ENCODE measurements around the gene BAIAP2L2. TPM values are rescaled to one million over a fixed set of nuclear protein-coding genes. Genes with fewer than 3 reads are reported as not detected.

BAIAP2L2 gene
- total and polyA plus RNA-seq, 7 donors = 0.23 to 5.1 (median 0.55) TPM; not detected in 1

DNA sequence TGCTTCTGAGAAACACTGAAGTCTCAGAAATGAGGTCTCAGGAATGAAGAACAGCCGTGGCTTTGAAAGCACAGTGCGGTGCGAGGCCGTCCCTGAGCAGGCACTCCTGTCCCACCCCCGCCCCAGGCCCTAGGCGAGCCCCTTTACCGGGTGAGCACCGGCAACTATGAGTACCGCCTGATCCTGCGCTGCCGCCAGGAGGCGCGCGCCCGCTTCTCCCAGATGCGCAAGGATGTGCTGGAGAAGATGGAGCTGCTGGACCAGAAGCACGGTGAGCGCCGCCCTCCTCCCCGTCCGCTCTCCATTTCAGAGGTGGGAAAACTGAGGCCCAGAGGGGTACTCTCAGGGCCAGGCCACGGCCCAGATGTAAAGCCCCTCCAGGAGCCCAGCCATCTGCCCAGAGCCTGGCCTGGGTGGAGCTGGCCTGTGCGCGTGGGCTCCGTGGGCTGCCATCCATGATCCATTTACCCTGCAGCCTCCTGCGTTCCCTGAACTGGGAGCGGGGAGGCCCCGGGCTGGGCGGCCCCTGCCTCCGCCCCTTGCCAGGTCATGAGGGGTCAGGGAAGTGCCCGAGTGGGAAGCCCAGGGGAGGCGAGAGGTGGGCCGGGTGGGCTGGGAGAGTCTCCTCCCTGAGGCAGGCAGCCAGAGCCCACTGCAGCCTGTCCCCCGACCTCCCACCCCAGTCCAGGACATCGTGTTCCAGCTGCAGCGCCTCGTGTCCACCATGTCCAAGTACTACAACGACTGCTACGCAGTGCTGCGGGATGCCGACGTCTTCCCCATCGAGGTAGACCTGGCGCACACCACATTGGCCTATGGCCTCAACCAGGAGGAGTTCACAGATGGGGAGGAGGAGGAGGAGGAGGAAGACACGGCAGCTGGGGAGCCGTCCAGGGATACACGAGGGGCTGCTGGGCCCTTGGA is 36.0 kb downstream of the BAIAP2L2 start:
- DNase-seq = peak in 1 of 2 donors; percentile 22
- Histone ChIP-seq H3K9me3 (no peaks in the 10 kb centered on the region), H3K4me1 (peaks cover 14% of the 10 kb centered on the region), H3K36me3 (ENCODE audit: insufficient read depth in 1 of 2, low read depth in 1 of 2) (peaks cover 0 to 41% of the 10 kb centered on the region in 2 donors), H3K4me3 (no peak overlapping the region), H3K27me3 (ENCODE audit: insufficient read depth in 3 of 3, low read length in 2 of 3) (no peaks in the 10 kb centered on the region), H3K27ac (no peak overlapping the region)
- no peak for ATAC-seq
- TF ChIP-seq, protein P1, sequence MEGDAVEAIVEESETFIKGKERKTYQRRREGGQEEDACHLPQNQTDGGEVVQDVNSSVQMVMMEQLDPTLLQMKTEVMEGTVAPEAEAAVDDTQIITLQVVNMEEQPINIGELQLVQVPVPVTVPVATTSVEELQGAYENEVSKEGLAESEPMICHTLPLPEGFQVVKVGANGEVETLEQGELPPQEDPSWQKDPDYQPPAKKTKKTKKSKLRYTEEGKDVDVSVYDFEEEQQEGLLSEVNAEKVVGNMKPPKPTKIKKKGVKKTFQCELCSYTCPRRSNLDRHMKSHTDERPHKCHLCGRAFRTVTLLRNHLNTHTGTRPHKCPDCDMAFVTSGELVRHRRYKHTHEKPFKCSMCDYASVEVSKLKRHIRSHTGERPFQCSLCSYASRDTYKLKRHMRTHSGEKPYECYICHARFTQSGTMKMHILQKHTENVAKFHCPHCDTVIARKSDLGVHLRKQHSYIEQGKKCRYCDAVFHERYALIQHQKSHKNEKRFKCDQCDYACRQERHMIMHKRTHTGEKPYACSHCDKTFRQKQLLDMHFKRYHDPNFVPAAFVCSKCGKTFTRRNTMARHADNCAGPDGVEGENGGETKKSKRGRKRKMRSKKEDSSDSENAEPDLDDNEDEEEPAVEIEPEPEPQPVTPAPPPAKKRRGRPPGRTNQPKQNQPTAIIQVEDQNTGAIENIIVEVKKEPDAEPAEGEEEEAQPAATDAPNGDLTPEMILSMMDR (IDR thresholded peaks at IDR 0.05) = no peak
- intact Hi-C loops (cut with DNase I) = loop anchor here in 1 of 2 donors (5.0 kb wide), 1 partner anchor 98 kb away; no protein-coding TSS in a partner anchor
- WGBS, 3 donors = 85 to 90% (median 87%) methylated on average over 46 to 47 of the region's 47 CpGs

DNA sequence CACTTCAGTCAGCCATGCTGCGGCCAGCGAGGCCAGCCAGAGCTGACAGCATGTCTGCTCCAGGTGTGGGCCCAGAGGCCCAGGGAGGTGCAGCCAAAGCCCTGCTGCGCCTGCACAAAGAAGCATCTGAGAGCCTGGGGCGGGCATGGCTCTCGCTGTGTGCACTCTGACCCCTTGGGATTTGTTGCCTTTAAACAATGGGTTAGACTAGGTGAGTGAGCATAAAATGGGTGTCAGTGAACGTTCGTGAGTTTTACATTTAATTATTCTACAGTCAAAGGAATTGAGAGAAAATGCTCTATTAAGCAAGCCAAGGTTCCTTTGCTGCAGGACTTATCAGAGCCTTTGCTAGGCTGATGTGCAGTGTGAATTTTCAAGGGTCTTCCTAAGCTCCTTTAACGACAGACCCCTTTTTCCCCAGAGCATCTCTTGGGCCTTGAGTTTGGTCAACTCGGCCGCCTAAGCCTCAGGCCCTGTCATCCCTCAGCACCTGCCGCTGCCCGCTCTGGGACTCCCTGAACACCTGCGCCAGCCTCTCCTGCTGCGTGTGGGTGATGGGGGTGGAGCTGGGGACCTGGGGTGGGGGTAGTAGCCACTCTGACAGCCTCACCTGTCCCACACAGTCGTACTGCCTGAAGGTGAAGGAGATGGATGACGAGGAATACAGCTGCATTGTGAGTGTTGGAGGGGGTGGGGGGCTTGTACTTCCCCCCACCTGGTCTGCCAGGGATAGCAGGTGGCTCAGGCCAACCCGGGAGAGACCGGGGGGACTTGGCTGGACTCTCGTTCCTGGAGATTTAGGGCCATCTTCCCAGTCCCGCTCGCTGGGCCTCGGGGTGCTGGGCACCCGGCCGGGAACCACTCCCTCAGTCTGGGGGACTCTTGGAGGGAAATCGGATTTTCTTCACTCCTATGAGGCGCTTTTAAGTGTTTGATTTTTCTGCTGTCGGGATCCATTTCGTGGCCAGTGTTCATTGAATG is 37.0 kb downstream of the BAIAP2L2 start:
- Histone ChIP-seq H3K27me3 (ENCODE audit: insufficient read depth in 3 of 3, low read length in 2 of 3) (no peaks in the 10 kb centered on the region), H3K36me3 (ENCODE audit: insufficient read depth in 1 of 2, low read depth in 1 of 2) (peaks cover 0 to 41% of the 10 kb centered on the region in 2 donors), H3K4me1 (peaks cover 24% of the 10 kb centered on the region), H3K9me3 (no peaks in the 10 kb centered on the region), H3K27ac (no peak overlapping the region), H3K4me3 (no peak overlapping the region)
- ATAC-seq (no peak), DNase-seq (peak in 1 of 2 donors; percentile 4)
- WGBS, 3 donors = 92 to 96% (median 93%) methylated on average over 28 of the region's 28 CpGs
- intact Hi-C loops (cut with DNase I) = loop anchor here in 1 of 2 donors (5.0 kb wide), 1 partner anchor 99 kb away; no protein-coding TSS in a partner anchor
- TF ChIP-seq, protein P1 (IDR thresholded peaks at IDR 0.05) = no peak

DNA sequence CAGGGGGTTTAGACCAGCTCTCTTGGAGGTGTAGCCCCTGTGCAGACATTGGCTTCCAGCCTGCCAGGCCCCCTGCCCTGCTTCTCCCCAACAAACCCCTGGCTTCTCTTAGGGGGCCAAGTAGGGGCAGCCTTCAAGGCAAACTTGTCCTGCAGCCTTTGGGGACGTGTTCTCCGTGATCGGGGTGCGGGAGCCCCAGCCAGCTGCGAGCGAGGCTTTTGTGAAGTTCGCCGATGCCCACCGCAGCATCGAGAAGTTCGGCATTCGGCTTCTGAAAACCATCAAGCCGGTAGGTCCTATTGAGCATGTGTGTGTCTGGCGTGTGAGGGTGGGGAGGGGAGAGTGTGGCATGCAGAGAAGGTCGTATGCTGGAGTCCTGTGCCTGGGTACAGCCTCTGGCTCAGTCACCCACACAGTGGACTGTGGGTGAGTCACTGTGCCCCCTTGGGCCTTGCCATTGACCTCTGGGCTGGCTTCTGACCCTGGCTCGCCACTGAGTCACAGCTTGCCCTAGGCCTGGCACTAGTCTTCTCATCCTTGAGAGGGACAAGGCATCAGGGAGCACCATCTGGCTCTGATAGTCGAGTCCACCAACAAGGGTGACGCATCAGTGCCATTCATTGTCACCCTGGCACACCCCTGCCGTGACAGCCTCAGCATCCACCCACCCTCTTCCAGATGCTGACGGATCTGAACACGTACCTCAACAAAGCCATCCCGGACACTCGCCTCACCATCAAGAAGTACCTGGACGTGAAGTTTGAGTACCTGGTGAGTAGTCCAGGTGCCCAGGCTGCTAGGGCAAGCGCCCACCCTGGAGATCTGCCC is 37.9 kb downstream of the BAIAP2L2 start:
- Histone ChIP-seq H3K4me1 (peaks cover 33% of the 10 kb centered on the region), H3K36me3 (ENCODE audit: insufficient read depth in 1 of 2, low read depth in 1 of 2) (peaks cover 0 to 44% of the 10 kb centered on the region in 2 donors), H3K9me3 (no peaks in the 10 kb centered on the region), H3K27ac (no peak overlapping the region), H3K4me3 (no peak overlapping the region), H3K27me3 (ENCODE audit: insufficient read depth in 3 of 3, low read length in 2 of 3) (no peaks in the 10 kb centered on the region)
- no peak for ATAC-seq
- peak; percentile 13 to 48 for DNase-seq
- WGBS, 3 donors = 94 to 96% (median 95%) methylated on average over 25 of the region's 25 CpGs
- intact Hi-C loops (cut with DNase I) = loop anchor here in 1 of 2 donors (5.0 kb wide), 1 partner anchor 100 kb away; no protein-coding TSS in a partner anchor
- TF ChIP-seq, protein P1 (IDR thresholded peaks at IDR 0.05) = no peak
